ENCODE data around the gene OR2J1. TPM values are rescaled to one million over a fixed set of nuclear protein-coding genes. Genes with fewer than 3 reads are reported as not detected.

Gene OR2J1
- total RNA-seq, 1 donor from 2014 or later = not detected

Other genes starting within 250 kb of the OR2J1 start
- 65.7 and 67.2 TPM in 2 replicates for gene TRIM27, start 175.5 kb upstream of the OR2J1 start, total RNA-seq
- 0.32 and 1.5 TPM in 2 replicates for gene ZNF311, start 94.2 kb upstream of the OR2J1 start, total RNA-seq
- gene OR2W1, start 54.3 kb upstream of the OR2J1 start, total RNA-seq = not detected in 2 replicates
- gene OR2B3, start 12.2 kb upstream of the OR2J1 start, total RNA-seq = not detected in 2 replicates
- not detected in 2 replicates for gene OR2J3, start 8.6 kb downstream of the OR2J1 start, total RNA-seq
- not detected in 2 replicates for gene OR2J2, start 71.4 kb downstream of the OR2J1 start, total RNA-seq
- gene OR14J1, start 202.2 kb downstream of the OR2J1 start, total RNA-seq = not detected in 2 replicates

Data from myocyte (in vitro differentiated cells).